Activated CD4-positive, alpha-beta memory T cell treated with anti-CD3 and anti-CD28 coated beads for 36 hours (primary cell): ENCODE results near the gene NSMCE1. TPM values are rescaled to one million over a fixed set of nuclear protein-coding genes. Genes with fewer than 3 reads are reported as not detected.

ENCODE experiments used
- CTCF ChIA-PET: fragments of 350-600 bp; sonication (Branson Sonifier 250); formaldehyde crosslinking; loops from one replicate; lab custom pipeline; 2021; ENCODE audit warnings: antibody characterized with exemption, inconsistent platforms; lab: Charles Lee
- POLR2A ChIA-PET: fragments of 350-600 bp; sonication (Branson Sonifier 250); formaldehyde crosslinking; loops from one replicate; lab custom pipeline; 2021; ENCODE audit warnings: antibody characterized with exemption; lab: Charles Lee
- DNase-seq: peaks from one replicate; pipeline ENCODE4 v3.0.0-alpha.2; 2020
- H3K27ac Mint-ChIP-seq: one replicate; pipeline ENCODE4 v1.8.0; 2021; ENCODE audit warnings: mixed read lengths
- H3K27me3 Mint-ChIP-seq: one replicate; pipeline ENCODE4 v1.8.0; 2021; ENCODE audit warnings: mixed read lengths
- H3K36me3 Mint-ChIP-seq: one replicate; pipeline ENCODE4 v1.8.0; 2021; ENCODE audit warnings: mixed read lengths
- H3K4me1 Mint-ChIP-seq: one replicate; pipeline ENCODE4 v1.8.0; 2021; ENCODE audit warnings: low read depth, mixed read lengths
- H3K4me3 Mint-ChIP-seq: one replicate; pipeline ENCODE4 v1.8.0; 2021; ENCODE audit warnings: mild to moderate bottlenecking, mixed read lengths
- H3K9me3 Mint-ChIP-seq: one replicate; pipeline ENCODE4 v1.8.0; 2021; ENCODE audit warnings: mixed read lengths
- intact Hi-C: fragments of 100-400 bp; cut with micrococcal nuclease; formaldehyde crosslinking; loops from one replicate; pipeline ENCODE4 v1.15.1; 2023
- total RNA-seq, 2 experiments: library from RNA; stranded (reverse); gene quantifications; one replicate each; pipeline ENCODE4 v1.2.3, GENCODE V29; 2021

Gene NSMCE1
- total RNA-seq, 2 experiments from 2014 or later: 120 to 121 TPM

DNA sequence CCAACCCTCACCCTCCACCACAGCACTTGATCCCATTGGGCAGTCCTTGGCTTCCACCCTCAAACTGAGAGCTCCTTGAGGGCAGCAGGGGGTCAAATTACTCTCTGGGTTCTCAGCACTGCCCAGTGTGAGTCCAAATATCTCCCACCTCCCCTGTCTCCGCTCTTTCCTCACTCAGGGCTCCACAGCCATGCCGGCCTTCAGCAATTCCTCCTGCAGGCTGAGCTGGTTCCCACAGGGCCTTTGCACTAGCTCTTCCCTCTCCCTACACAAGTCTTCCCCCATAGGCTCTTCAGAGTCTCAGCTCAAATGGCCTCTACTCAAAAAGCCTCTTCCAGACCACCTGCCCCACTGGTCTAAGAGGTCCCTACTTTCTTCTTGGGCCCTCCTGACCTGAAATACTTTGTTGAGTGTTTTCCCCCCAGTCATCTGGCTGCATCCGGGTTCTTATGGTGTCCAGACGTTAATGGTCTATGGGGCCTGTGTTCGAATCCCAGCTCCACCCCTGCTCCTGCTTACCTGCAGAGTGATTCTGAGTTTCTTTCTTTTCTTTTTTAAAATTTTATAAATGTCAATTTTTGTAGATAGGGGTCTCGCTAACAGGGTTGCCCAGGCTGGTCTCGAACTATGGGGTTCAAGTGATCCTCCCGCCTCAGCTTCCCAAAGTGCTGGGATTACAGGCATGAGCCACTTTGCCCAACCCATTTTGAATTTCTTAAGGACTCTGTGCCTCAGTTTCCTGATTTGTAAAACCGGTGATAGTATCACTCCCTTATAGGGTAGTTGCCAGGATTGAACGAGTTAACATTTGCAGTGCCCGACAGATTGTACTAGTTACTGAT lies 44.2 kb upstream of the NSMCE1 start:
- no peaks in the 10 kb centered on the region for H3K27me3 Mint-ChIP-seq
- peak overlapping the region; percentile 91 for H3K27ac Mint-ChIP-seq
- H3K4me1 Mint-ChIP-seq: peaks cover 35% of the 10 kb centered on the region
- POLR2A ChIA-PET: interaction anchor here (1.0 kb wide), 1 partner anchor 76 kb away, joined by 5 read pairs; no protein-coding TSS in a partner anchor
- DNase-seq: no peak
- peak overlapping the region; percentile 82 for H3K4me3 Mint-ChIP-seq
- intact Hi-C loops: no loop called here
- no peaks in the 10 kb centered on the region for H3K9me3 Mint-ChIP-seq
- peaks cover 26% of the 10 kb centered on the region for H3K36me3 Mint-ChIP-seq
- CTCF ChIA-PET: interaction anchor here (0.5 to 1.6 kb wide), 4 partner anchors 49 to 215 kb away, joined by 3 to 11 read pairs (median 4); no protein-coding TSS in a partner anchor

DNA sequence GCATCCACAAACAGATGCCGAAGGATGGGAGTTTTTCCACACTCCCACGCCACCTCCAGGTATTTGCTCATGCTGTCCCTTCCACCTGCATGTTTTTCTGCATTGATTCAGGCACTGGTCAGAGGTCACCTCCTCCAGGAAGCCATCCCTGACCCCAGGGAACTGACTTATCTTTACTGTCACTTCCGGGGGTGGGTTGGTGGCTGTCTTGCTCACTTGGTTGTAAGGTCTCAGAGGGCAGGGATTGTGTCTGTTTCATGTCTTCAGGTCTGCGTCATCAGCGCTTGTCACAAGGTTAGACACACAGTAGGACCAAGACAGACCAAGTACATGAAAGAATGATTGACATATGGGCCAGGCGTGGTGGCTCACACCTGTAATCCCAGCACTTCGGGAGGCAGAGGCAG lies 43.3 kb upstream of the NSMCE1 start:
- intact Hi-C loops: no loop called here
- Mint-ChIP-seq H3K27ac (no peak overlapping the region), H3K27me3 (no peaks in the 10 kb centered on the region), H3K4me1 (peaks cover 26% of the 10 kb centered on the region), H3K9me3 (no peaks in the 10 kb centered on the region), H3K4me3 (no peak overlapping the region), H3K36me3 (peaks cover 20% of the 10 kb centered on the region)
- DNase-seq: no peak
- CTCF ChIA-PET: interaction anchor here (0.9 to 1.6 kb wide), 2 partner anchors 77 to 81 kb away, joined by 3 to 11 read pairs; no protein-coding TSS in a partner anchor
- POLR2A ChIA-PET: no interaction called here

DNA sequence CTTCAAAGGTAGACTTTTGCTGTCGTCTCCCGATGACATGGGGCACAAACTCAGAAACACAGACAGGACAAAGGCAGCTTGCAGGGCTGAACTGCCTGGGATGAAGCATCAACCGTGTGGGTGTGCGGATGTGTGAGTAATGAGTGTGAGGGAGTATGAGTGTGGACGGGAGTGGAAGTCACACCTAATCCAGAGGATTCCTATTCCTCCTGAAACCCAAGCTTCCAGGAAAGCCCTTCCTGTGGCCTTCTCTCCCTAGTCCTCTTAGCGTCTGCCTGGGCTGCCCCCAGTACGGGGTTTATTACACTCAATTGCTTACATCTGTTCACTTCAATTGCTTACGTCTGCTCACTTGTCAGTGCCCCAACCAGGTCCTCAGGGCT lies 42.9 kb upstream of the NSMCE1 start:
- intact Hi-C loops: no loop called here
- H3K9me3 Mint-ChIP-seq: no peaks in the 10 kb centered on the region
- DNase-seq: no peak
- no peaks in the 10 kb centered on the region for H3K27me3 Mint-ChIP-seq
- H3K36me3 Mint-ChIP-seq: peaks cover 19% of the 10 kb centered on the region
- CTCF ChIA-PET: no interaction called here
- POLR2A ChIA-PET: no interaction called here
- H3K4me3 Mint-ChIP-seq: no peak overlapping the region
- H3K27ac Mint-ChIP-seq: no peak overlapping the region
- H3K4me1 Mint-ChIP-seq: peaks cover 23% of the 10 kb centered on the region

DNA sequence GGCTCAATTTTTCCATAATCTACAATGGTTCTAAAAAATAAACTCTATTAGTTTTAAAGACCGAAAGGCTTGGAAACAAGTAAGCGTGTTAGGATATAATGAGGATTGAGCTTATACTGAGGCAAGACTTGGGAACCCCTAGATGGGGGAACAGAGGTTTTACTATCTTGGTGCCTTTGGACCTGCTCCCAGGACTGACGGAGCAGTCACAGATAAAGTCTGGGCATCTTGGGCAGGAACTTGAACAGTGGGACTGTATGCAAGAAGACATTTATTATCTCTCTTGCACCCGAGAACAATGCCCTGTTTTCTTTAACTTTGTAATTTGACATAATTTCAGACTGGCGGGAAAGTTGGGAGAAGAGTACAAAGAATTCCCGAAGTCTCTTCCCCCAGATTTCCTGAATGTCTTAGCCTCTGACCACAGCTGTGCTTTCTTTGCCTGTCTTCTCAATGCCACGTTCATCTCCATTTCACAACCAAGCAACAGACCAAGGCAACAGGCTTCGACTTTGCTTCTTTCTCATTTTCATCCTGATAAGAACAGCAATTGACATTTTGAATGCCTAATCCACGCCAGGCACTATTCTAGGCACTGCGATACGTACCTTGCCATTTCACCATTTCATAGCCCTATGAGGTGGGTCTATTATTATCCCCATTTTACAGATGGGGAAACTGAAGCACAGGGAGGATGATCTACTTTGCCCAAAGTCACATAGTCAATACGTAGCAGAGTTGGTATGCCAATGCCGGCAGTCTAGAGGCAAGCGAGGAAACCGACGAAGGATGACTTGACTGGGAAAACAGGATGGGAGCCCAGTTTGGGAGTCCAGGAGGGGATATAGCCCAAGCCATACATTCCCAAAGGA lies 42.2 kb upstream of the NSMCE1 start:
- H3K27me3 Mint-ChIP-seq: no peaks in the 10 kb centered on the region
- H3K4me3 Mint-ChIP-seq: no peak overlapping the region
- POLR2A ChIA-PET: interaction anchor here (0.7 kb wide), 1 partner anchor 96 kb away, joined by 3 read pairs; no protein-coding TSS in a partner anchor
- H3K4me1 Mint-ChIP-seq: peaks cover 19% of the 10 kb centered on the region
- no peak overlapping the region for H3K27ac Mint-ChIP-seq
- no peak for DNase-seq
- peaks cover 4% of the 10 kb centered on the region for H3K9me3 Mint-ChIP-seq
- peaks cover 14% of the 10 kb centered on the region for H3K36me3 Mint-ChIP-seq
- intact Hi-C loops: no loop called here
- CTCF ChIA-PET: interaction anchor here (1.3 kb wide), 1 partner anchor 76 kb away, joined by 5 read pairs; no protein-coding TSS in a partner anchor

DNA sequence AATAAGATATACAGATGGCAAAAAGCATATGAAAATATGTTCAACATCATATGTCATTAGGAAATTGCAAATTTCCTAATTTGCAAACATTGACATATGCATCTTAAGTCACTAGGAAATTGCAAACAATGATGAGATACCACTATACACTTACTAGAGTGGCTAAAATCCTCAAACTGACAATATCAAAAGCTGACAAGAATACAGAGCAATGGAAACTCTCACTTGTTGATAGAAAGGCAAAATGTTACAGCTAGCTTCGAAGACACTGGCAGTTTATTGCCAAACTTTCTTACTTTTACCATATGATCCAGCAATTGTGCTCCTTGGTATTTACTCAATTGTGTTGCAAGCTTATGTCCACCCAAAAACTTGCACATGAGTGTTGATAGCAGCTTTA lies 40.2 kb upstream of the NSMCE1 start:
- no peaks in the 10 kb centered on the region for H3K36me3 Mint-ChIP-seq
- intact Hi-C loops: no loop called here
- no peak for DNase-seq
- peaks cover 6% of the 10 kb centered on the region for H3K9me3 Mint-ChIP-seq
- no peaks in the 10 kb centered on the region for H3K27me3 Mint-ChIP-seq
- no peak overlapping the region for H3K27ac Mint-ChIP-seq
- POLR2A ChIA-PET: no interaction called here
- H3K4me1 Mint-ChIP-seq: peaks cover 15% of the 10 kb centered on the region
- CTCF ChIA-PET: no interaction called here
- H3K4me3 Mint-ChIP-seq: no peak overlapping the region

DNA sequence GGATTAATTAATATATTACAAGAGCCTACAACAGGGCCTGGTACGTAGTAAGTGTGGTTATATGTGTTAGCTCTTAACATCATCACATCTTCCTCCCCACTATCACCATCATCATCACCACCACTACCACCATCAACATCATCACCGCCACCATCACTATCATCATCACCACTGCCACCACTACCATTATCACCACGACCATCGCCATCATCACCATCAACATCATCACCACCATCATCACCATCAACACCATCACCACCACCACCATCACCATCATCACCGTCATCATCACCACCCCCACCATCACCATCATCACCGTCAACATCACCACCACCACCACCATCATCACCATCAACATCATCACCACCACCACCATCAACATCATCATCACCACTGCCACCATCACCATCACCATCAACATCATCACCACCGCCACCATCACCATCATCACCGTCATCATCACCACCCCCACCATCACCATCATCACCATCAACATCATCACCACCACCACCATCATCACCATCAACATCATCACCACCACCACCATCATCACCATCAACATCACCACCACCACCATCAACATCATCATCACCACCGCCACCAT lies 37.4 kb upstream of the NSMCE1 start:
- Mint-ChIP-seq H3K4me1 (peaks cover 5% of the 10 kb centered on the region), H3K27me3 (peaks cover 2% of the 10 kb centered on the region), H3K36me3 (no peaks in the 10 kb centered on the region), H3K27ac (no peak overlapping the region), H3K4me3 (no peak overlapping the region), H3K9me3 (peaks cover 6% of the 10 kb centered on the region)
- ChIA-PET POLR2A (no interaction called here), CTCF (interaction anchor here (4.3 kb wide), 1 partner anchor 71 kb away, joined by 18 read pairs; no protein-coding TSS in a partner anchor)
- DNase-seq: no peak
- intact Hi-C loops: no loop called here

DNA sequence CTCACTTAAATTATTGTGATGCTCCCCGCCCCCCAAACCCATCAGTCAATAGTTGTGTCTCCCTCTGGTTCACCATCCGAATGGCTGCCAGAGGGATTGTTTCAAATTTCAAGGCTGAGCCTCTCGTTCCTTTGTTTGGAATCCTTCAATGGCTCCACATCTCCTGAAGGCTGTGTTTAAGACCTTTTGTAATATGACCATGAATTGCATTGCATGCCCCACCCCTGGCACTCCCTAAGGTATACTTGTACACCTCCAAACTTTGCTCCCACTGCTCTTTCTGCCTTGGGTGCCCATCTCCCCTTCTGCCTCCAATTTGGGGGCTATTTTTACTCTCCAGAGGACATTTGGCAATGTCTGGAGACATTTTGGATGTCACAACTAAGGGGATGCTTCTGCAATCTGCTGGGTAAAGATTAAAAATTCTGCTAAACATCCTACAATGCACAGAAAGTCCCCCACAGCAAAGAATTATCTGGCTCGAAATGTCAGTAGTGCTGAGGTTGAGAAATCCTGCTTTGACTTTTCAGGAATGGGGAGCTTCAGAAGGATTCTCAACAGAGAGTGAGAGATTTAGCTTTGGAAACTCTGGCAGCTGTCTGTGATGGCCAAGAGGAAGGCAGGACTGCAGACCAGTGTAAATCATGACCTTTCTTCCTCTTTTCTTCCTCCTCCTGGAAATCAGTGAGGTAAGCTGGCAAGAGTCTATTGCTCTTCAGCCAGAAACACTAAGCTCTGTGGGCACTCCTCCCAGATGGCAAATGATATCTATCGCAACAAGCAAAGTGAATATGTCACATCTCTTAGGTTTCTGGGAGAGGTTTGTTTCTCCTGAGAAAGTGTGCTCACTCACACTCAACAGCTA lies 36.5 kb upstream of the NSMCE1 start:
- DNase-seq: no peak
- Mint-ChIP-seq H3K36me3 (no peaks in the 10 kb centered on the region), H3K4me1 (peaks cover 5% of the 10 kb centered on the region), H3K27ac (no peak overlapping the region), H3K4me3 (no peak overlapping the region), H3K27me3 (peaks cover 2% of the 10 kb centered on the region), H3K9me3 (peaks cover 6% of the 10 kb centered on the region)
- POLR2A ChIA-PET: no interaction called here
- CTCF ChIA-PET: interaction anchor here (4.3 kb wide), 1 partner anchor 70 kb away, joined by 18 read pairs; no protein-coding TSS in a partner anchor
- intact Hi-C loops: no loop called here

DNA sequence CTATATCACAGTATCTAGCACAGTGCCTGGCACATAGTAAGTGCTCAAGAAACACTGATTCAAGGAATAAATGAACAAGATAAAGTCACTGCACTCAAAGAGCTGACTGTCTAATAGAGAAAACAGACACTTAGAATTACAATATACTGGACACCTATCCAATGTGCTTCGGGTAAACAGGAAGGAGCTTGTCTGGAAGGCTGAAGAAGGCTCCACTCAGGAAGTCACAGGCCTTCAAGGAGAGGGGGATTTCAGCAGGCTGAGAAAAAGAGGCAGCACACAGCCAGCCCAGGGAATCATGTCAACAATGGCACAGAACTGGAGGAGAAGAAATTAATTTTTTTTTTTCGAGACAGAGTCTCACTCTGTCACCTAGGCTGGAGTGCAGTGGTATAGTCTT lies 35.5 kb upstream of the NSMCE1 start:
- peaks cover 5% of the 10 kb centered on the region for H3K4me1 Mint-ChIP-seq
- no peak overlapping the region for H3K4me3 Mint-ChIP-seq
- CTCF ChIA-PET: interaction anchor here (1.2 to 4.3 kb wide), 2 partner anchors 69 to 124 kb away, joined by 3 to 18 read pairs; no protein-coding TSS in a partner anchor
- H3K9me3 Mint-ChIP-seq: peaks cover 6% of the 10 kb centered on the region
- H3K27ac Mint-ChIP-seq: no peak overlapping the region
- DNase-seq: no peak
- intact Hi-C loops: no loop called here
- H3K36me3 Mint-ChIP-seq: no peaks in the 10 kb centered on the region
- POLR2A ChIA-PET: no interaction called here
- peaks cover 2% of the 10 kb centered on the region for H3K27me3 Mint-ChIP-seq

DNA sequence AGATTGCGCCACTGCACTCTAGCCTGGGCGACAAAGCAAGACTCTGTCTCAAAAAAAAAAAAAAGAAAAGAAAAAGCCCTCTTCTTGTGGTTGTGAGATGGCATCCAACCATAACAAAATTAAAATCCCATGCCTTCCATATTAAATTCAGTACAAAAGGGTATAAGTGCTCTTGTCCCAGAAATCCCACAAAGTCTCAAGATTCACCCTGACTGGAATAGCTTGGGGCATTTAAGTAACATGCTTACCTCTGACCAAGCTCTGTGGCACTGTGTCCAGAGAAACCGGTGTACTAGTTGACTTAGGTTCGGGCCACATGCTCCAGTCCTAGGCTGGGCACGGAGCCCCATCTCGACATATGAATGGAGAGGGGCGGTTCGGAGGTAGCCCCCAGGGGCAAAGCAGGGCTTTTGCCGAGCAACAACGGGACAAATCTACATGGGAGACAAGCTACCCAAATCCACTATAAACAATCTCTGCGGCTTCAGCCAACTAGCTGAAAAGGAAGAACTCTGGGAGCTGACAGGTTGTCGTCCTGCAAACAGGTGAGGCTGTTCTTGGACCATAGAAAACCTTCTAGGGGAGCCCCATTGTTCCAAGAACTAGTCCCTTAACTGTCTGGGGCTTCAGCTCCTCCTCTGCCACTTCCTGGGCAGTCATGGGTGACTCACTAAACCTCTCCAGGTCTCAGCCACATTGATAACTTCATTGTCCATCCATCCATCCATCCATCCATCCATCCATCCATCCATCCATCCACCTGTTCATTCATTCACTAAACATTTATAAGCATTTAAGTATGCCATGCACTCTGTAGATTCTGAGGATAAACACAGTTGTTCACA lies 34.9 kb upstream of the NSMCE1 start:
- no peaks in the 10 kb centered on the region for H3K36me3 Mint-ChIP-seq
- intact Hi-C loops: no loop called here
- POLR2A ChIA-PET: no interaction called here
- H3K4me1 Mint-ChIP-seq: peaks cover 5% of the 10 kb centered on the region
- CTCF ChIA-PET: interaction anchor here (1.2 to 4.3 kb wide), 2 partner anchors 69 to 124 kb away, joined by 3 to 18 read pairs; no protein-coding TSS in a partner anchor
- H3K27me3 Mint-ChIP-seq: peaks cover 2% of the 10 kb centered on the region
- peaks cover 6% of the 10 kb centered on the region for H3K9me3 Mint-ChIP-seq
- no peak overlapping the region for H3K27ac Mint-ChIP-seq
- H3K4me3 Mint-ChIP-seq: no peak overlapping the region
- DNase-seq: no peak

DNA sequence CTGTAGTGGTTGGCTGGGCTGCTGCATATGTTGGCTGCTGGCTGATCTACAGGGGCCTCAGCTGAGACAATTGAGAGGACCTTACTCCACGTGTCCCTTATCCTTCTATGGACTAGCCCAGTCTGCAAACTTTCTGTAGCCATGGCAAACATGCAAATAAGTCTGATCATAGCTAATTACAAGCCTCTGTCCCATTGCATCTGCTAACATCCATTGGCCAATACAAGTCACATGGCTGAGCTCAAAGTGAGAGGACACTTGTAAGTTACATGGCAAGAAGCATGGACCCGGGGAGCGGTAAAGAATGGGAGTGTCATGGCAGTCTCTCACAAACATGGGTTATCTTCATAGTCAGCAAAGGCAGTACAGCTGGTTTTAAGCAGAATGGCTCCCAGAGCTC lies 33.6 kb upstream of the NSMCE1 start:
- POLR2A ChIA-PET: no interaction called here
- H3K27me3 Mint-ChIP-seq: peaks cover 2% of the 10 kb centered on the region
- H3K27ac Mint-ChIP-seq: no peak overlapping the region
- peaks cover 5% of the 10 kb centered on the region for H3K4me1 Mint-ChIP-seq
- CTCF ChIA-PET: interaction anchor here (0.7 to 4.3 kb wide), 2 partner anchors 66 to 67 kb away, joined by 3 to 18 read pairs; no protein-coding TSS in a partner anchor
- intact Hi-C loops: no loop called here
- peaks cover 6% of the 10 kb centered on the region for H3K9me3 Mint-ChIP-seq
- H3K36me3 Mint-ChIP-seq: no peaks in the 10 kb centered on the region
- H3K4me3 Mint-ChIP-seq: no peak overlapping the region
- DNase-seq: no peak
